ENCODE measurements around the gene ART1. TPM values are rescaled to one million over a fixed set of nuclear protein-coding genes. Genes with fewer than 3 reads are reported as not detected.

The ART1 gene
- total and polyA plus RNA-seq, 2 donors (not counting 1 experiment from before 2014, with no cell fraction given), result not detected

GRCh38 chr11:3658252-3658651 is 13.3 kb downstream of the ART1 start:
- intact Hi-C loops (cut with micrococcal nuclease), result no loop called here
- CTCF ChIA-PET, result no interaction called here

More at GRCh38 chr11:3658252-3658651, 13.3 kb downstream of the ART1 start:
- H3K36me3 ChIP-seq (replicated peaks in 1 of 2; ENCODE audit: control extremely low read depth in 1 of 2, control insufficient read depth in 1 of 2, extremely low read depth in 1 of 2, insufficient read depth in 2 of 2, low read length in 1 of 2), result no peaks in the 10 kb centered on the region
- no peaks in the 10 kb centered on the region for H3K79me2 ChIP-seq (ENCODE audit: control insufficient read depth, insufficient read depth, low read length)
- no peak overlapping the region for H3K4me2 ChIP-seq (replicated peaks; ENCODE audit: low read depth, low read length, poor library complexity, severe bottlenecking)
- H3K9ac ChIP-seq (ENCODE audit: low read length), result no peak overlapping the region
- ATAC-seq (ENCODE audit: low read depth), result no peak
- no peaks in the 10 kb centered on the region for H3K9me3 ChIP-seq (ENCODE audit: control extremely low read depth in 1 of 3, control insufficient read depth in 2 of 3, insufficient read depth in 1 of 3, low read length in 2 of 3)
- no peaks in the 10 kb centered on the region for H4K20me1 ChIP-seq (ENCODE audit: control insufficient read depth, insufficient read depth, low read length, poor library complexity, severe bottlenecking)
- no peak overlapping the region for H2AFZ ChIP-seq (ENCODE audit: insufficient read depth, low read depth, low read length, poor library complexity, severe bottlenecking)
- DNase-seq, result no peak
- Mint-ChIP-seq H3K4me3 (no peak overlapping the region), H3K27me3 (peaks cover 13% of the 10 kb centered on the region), H3K27ac (no peak overlapping the region), H3K4me1 (no peaks in the 10 kb centered on the region), H3K9me3 (ENCODE audit: insufficient read depth) (no peaks in the 10 kb centered on the region)
- no peak overlapping the region for H3K27ac ChIP-seq (ENCODE audit: low read length in 2 of 2)
- POLR2A ChIA-PET, result no interaction called here
- WGBS (ENCODE audit: insufficient coverage), result 96% methylated on average over 4 of the region's 8 CpGs
- no peak overlapping the region for H3K4me3 ChIP-seq (ENCODE audit: control extremely low read depth in 1 of 5, extremely low read depth in 1 of 5, insufficient read depth in 1 of 5, low read depth in 2 of 5, low read length in 4 of 5)
- H3K4me1 ChIP-seq (ENCODE audit: control insufficient read depth in 2 of 2, insufficient read depth in 2 of 2, low read length in 2 of 2), result no peaks in the 10 kb centered on the region
- peaks cover 0 to 3% (median 0%) of the 10 kb centered on the region in 4 experiments for H3K27me3 ChIP-seq (replicated peaks in 1 of 4; ENCODE audit: control extremely low read depth in 1 of 4, control insufficient read depth in 3 of 4, insufficient read depth in 4 of 4, low read length in 3 of 4)
- no peak for TF ChIP-seq EZH2 (IDR thresholded peaks at IDR 0.05; ENCODE audit: borderline replicate concordance, insufficient read depth, low read depth, low read length, poor library complexity, severe bottlenecking)
- no peak for TF ChIP-seq CTCF (IDR thresholded peaks at IDR 0.05)

Data from B cell (primary cell).